Measurements from ENCODE around the gene UBXN11.

DNA sequence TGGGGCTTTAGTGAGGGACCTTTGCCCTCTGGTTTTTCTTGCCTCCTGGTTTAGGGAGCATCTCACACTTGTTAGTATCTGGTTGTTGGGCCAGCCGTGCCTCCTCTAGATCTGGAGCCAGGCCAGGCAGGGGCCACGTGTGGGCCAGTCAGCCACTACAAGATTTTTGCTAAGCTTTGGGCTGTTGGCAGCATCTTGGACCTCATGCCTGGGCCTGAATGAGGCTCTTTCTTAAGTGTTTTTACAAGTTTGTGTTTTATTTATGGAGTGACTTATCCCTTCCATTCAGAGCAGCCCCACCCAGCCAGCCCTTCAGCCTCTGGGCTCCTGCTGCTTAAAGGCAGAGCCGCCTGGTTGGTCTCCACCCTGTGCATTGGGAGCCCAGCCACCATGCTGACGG lies 28.1 kb downstream of the UBXN11 start:
- TF ChIP-seq POLR2A (IDR thresholded peaks at IDR 0.05; ENCODE audit: low read length) (no peak), HEYL (CRISPR knock-in tag; IDR thresholded peaks at IDR 0.05) (no peak), ZNF302 (CRISPR knock-in tag; IDR thresholded peaks at IDR 0.05) (no peak), CEBPB (IDR thresholded peaks at IDR 0.05) (no peak), TFCP2L1 (CRISPR knock-in tag; IDR thresholded peaks at IDR 0.05) (no peak), RFX5 (IDR thresholded peaks at IDR 0.05) (no peak), MAZ (IDR thresholded peaks at IDR 0.05; ENCODE audit: borderline replicate concordance, low read depth, low read length) (no peak), HDAC2 (IDR thresholded peaks at IDR 0.05) (no peak), MAFK (IDR thresholded peaks at IDR 0.05; ENCODE audit: partially characterized antibody) (no peak)
- TF ChIP-seq, protein P1, sequence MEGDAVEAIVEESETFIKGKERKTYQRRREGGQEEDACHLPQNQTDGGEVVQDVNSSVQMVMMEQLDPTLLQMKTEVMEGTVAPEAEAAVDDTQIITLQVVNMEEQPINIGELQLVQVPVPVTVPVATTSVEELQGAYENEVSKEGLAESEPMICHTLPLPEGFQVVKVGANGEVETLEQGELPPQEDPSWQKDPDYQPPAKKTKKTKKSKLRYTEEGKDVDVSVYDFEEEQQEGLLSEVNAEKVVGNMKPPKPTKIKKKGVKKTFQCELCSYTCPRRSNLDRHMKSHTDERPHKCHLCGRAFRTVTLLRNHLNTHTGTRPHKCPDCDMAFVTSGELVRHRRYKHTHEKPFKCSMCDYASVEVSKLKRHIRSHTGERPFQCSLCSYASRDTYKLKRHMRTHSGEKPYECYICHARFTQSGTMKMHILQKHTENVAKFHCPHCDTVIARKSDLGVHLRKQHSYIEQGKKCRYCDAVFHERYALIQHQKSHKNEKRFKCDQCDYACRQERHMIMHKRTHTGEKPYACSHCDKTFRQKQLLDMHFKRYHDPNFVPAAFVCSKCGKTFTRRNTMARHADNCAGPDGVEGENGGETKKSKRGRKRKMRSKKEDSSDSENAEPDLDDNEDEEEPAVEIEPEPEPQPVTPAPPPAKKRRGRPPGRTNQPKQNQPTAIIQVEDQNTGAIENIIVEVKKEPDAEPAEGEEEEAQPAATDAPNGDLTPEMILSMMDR (IDR thresholded peaks at IDR 0.05) = no peak
- TF ChIP-seq, protein P2, sequence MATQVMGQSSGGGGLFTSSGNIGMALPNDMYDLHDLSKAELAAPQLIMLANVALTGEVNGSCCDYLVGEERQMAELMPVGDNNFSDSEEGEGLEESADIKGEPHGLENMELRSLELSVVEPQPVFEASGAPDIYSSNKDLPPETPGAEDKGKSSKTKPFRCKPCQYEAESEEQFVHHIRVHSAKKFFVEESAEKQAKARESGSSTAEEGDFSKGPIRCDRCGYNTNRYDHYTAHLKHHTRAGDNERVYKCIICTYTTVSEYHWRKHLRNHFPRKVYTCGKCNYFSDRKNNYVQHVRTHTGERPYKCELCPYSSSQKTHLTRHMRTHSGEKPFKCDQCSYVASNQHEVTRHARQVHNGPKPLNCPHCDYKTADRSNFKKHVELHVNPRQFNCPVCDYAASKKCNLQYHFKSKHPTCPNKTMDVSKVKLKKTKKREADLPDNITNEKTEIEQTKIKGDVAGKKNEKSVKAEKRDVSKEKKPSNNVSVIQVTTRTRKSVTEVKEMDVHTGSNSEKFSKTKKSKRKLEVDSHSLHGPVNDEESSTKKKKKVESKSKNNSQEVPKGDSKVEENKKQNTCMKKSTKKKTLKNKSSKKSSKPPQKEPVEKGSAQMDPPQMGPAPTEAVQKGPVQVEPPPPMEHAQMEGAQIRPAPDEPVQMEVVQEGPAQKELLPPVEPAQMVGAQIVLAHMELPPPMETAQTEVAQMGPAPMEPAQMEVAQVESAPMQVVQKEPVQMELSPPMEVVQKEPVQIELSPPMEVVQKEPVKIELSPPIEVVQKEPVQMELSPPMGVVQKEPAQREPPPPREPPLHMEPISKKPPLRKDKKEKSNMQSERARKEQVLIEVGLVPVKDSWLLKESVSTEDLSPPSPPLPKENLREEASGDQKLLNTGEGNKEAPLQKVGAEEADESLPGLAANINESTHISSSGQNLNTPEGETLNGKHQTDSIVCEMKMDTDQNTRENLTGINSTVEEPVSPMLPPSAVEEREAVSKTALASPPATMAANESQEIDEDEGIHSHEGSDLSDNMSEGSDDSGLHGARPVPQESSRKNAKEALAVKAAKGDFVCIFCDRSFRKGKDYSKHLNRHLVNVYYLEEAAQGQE (IDR thresholded peaks at IDR 0.05) = no peak
- TF ChIP-seq, protein P3, sequence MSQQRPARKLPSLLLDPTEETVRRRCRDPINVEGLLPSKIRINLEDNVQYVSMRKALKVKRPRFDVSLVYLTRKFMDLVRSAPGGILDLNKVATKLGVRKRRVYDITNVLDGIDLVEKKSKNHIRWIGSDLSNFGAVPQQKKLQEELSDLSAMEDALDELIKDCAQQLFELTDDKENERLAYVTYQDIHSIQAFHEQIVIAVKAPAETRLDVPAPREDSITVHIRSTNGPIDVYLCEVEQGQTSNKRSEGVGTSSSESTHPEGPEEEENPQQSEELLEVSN (IDR thresholded peaks at IDR 0.05; ENCODE audit: borderline replicate concordance, low read depth) = no peak
- TF ChIP-seq, protein P4, sequence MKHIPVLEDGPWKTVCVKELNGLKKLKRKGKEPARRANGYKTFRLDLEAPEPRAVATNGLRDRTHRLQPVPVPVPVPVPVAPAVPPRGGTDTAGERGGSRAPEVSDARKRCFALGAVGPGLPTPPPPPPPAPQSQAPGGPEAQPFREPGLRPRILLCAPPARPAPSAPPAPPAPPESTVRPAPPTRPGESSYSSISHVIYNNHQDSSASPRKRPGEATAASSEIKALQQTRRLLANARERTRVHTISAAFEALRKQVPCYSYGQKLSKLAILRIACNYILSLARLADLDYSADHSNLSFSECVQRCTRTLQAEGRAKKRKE (CRISPR knock-in tag; IDR thresholded peaks at IDR 0.05; ENCODE audit: low read depth) = no peak
